GM19463 (cell line): ENCODE results near the gene GFI1B.
"Not testable (repeated sequence)": the region's sequence is repeated elsewhere in the genome, so short reads cannot be mapped to it uniquely, and the experiment has no call there.

ENCODE experiments used
- ATAC-seq: cut with Tn5 transposase; IDR thresholded peaks from one replicate; pipeline ENCODE4 v1.9.1; 2021; ENCODE audit warnings: mild to moderate bottlenecking, moderate library complexity; ENCODE audit not compliant: unreplicated experiment

GFI1B gene

DNA sequence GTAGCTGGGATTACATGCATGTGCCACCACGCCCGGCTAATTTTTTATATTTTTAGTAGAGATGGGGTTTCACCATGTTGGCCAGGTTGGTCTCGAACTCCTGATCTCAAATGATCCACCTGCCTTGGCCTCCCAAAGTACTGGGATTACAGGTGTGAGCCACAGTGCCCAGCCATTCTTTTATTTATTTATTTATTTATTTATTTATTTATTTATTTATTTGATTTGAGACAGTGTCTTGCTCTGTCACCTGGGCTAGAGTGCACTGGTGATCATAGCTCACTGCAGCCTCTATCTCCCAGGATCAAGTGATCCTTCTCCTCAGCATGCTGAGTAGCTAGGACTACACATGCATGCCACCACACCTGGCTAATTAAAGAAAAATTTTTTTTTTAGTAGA lies 10.6 kb upstream of the GFI1B start:
- ATAC-seq: not testable (repeated sequence)

DNA sequence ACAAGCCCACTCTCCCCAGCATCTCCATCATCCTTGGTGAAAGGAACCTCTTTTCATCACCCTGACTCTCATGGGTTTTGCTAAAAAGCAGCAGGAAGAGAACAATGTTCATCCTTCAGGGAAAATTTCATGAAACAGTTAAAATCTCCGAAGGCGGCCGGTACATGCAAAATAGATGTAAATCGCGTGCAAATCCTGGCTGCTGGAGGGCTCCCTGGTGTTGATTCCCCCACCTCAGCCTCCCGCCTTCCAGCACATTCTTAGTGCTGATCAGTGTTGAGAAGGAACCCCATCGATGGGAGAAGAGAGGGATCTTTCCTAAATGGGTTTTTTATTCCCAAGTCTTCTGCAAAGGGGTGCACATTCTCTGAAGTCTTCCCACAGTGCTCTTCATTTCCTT lies 8.7 kb upstream of the GFI1B start:
- ATAC-seq: no peak

DNA sequence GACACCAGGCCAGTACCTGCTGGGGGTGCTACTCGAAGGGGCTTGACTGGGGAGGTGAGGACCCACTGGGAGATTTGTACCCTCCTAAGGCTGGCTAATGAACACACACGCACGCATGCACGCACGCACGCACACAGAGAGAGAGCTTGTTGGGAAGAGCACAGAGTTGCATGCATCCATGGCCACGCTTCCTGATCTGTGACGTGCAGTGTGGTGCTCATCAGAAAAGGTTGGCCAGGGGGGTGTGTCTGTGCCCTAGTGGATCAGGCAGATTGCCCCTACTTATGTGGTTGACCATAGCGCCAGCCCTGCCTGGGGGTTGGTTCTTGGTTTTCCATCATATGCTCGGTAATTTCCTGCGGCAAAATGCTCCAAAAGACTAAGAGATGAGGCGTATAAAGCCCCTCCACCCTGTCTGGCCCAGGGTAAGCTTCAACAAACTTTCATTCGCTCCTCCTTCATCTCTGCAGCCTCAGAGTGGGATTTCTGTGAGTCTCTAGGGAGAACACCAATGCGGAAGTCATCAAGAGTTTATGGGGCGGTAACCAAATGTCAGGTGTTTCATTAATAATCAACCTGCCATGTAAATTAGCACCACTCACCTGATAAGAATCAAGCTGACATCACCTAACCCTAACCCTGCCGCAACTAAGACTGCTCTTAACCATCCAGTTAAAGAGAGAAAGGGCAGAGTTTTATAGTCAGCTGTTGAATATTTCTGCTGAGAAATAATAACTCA lies 8.0 kb upstream of the GFI1B start:
- no peak for ATAC-seq

DNA sequence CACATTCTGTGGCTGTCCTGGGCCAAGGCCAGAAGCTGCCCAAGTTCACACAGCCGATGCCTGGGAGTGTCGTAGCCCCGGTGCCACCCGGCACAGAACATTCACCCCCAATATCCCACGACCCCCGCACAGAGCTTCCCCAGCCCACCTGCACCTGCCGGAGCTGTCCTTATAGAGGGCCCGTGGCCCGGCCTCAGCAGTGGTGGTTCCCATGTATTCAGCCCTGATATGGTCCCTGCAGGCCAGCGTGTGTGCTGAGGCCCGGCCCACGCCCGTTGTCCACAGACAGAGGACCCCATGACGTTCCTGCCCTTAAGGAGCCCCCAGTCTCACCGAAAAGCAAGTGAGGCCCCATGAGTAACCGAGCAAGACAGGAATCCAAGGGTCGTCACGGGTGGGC lies 5.3 kb upstream of the GFI1B start:
- ATAC-seq: no peak

DNA sequence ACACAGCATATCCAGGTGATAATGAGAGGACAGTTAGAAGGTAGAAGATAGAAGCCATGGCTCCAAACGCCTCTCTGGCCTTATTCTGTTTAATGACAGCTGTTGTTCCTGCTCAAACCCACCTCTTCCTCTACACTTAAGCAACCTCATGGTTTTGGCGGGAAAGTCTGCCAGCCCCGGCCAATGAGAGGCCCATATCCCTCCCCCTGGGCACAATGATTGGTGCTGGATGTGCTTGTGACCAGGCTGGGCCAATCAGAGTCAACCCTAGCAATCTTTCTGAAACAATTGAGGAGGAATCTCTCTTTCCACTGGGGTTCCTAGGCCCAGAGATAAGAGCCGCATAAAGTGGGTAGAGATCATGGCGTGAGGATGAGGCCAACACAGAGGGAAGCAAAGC lies 4.8 kb upstream of the GFI1B start:
- no peak for ATAC-seq

DNA sequence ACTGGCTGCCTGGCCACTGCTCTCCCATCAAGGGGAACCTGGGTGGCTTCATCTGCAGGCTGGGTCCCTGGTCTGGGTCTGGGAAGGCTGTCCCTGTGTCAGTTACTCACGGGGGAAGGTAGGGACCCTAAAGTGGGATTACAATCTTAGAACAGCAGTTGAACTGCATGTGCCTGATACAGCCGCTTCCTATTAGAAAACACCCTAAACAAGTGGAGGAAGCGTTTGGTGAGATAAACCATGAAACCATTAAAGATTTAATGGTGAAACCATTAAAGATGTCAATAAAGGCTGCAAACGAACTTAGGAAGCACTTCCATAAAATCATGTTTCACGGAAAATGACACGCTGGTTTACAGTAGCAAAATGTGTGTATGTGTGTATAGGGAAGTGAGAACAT lies 2.5 kb upstream of the GFI1B start:
- no peak for ATAC-seq

DNA sequence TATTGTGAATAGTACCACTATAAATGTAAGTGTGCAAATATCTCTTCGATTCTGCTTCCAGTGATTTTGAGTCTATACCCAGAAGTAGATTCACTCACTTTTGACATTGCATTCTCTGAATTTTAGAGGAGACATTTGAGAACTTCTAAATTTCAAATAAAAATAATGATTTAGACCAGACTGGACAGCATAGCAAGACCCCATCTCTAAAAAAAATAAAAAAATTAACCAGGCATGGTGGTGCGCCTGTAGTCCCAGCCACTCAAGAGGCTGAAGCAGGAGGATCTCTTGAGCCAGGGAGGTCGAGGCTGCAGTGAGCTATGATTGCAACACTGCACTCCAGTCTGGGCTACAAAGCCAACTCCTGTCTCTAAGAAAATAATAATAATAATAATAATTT lies 1.9 kb upstream of the GFI1B start:
- no peak for ATAC-seq

DNA sequence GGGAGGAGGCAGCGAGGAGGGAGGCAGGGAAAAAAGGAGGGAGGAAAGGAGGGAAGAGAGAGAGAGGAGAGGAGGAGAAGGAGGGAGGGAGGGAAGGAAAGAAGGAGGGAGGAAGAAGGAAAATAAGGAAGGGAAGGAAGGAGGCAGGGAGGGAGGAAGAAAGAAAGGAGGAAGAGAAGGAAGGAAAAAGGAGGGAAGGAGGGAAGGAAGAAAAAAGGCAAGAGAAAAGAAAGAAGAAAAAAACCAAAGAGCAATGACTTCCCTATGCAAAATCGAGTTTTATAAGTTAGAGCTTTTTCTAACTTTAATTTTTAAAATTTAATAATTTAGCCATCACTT lies 413 bp upstream of the GFI1B start:
- no peak for ATAC-seq

DNA sequence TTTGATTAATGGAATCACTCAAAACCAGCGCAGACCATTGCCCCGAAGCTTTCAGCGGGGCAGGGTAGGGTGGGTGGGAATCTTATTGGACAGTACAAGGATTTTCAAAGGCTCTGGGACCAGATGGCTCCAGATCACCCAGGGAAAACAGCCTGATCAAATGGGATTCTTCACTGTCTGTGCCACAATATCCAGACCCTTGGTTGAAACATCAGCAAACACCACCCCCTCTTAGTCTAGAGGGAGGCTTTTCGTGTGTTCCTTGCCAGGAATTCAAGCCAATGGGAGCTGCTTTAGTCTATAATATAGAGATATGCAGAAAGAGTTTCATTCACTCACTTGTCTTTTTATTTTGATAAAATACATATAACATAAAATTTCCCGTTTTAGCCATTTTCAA lies 1.7 kb downstream of the GFI1B start:
- no peak for ATAC-seq

DNA sequence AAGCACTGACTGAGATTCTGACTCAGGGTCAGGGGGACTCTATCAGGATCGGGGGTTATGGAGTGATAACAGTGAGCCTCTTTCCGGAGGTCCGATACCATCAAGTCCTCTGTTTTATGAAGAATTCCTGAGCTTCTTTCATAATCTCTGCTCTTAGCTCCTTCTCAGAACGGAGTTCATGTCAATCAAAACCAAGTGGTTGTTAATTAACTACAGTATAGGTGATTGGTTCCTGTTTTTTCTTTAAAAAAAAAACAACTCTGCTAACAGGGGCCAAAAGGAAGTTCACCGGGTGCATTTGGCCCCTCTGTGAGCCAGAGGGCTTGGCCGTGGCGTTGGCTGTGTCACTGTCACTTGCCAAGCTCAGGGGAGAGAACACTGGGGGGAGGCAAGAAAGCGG lies 4.0 kb downstream of the GFI1B start:
- ATAC-seq: no peak

DNA sequence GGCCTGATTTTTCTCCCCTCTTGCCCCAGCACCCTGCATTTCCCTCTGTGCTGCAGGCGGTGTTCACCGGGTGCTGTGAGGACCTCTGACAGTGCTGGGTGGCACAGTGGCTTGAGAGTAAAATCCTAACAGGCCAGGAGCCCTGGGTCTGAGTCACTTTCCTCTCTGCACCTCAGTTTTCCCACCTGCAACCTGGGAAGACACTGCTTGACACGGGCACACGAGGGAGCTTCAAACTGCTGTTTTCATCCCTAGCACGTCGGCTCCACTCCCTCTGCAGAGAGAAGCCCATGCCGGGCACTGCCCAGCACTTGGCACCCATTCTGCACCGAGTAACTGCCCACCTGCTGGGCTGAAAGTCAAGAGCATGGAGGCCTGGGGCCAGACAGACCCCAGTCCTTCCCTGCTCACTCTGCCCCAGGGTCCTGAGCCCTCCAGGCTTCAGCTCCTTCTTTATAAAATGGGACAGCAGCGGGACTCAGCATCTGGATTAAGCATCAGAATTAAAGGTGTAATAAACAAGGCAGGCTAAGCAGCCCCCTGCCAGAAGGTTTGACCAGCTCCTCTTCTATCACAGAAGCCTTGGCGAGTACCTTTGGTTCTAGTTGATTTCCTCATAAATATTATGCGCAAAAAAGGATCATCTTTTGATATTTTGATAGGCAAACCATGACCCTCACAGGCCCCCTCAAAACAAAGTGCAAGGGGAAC lies 5.2 kb downstream of the GFI1B start:
- ATAC-seq: no peak

DNA sequence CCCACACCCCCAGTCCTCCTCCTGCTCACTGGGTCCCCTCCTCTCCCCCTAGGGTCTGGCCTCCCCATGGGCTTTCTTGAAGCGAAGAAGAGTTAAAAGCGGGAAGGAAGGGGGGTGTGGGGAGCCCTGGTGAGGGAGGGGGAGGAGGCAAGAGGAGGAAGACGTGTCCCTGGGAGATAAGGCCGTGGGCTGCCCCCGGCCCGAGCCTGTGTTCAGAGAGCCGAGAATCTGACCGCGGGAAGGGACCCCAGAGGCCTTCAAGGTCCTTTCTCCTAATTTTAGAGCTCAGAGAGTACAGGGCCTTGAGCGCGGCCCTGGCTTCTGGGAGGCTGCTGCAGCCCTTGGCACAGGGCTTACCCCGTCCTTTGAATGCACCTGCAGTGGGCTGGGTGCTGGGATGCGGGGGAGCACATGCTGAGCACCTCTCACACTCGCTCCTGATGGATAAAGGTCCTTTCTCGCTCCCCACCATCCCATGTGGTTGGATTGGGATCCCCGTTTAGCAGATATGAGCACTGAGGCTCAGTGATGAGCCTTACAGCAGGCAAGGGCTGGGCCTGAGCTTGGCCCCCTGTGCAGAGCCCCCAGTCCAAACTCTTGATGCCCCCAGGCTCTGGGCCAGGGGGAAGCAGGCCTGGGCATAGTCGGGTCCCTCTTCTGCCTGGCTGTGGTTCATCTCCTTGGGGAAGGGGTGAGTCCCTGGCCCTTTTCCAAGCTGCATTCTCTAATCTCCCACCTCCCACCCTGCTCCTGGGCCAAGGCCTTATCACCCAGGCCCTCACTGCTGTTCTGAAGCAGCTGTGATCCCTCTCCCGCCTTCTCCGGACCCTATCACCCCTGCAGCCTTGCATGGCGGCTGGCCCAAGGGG lies 5.9 kb downstream of the GFI1B start:
- ATAC-seq: no peak

DNA sequence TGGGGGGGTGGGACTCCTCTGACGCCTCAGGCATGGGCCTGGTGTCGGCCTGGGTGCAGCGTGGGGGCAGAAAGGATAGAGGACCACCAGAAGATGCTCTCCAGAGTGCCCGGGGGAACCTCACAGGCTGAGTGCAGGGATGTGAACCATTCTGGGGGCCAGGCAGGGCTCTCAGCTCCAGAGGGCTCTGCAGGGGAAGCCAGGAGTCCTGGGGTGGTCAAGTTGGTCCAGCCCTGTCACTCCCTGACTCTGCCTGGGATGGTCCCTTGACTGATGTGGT lies 6.5 kb downstream of the GFI1B start:
- no peak for ATAC-seq

DNA sequence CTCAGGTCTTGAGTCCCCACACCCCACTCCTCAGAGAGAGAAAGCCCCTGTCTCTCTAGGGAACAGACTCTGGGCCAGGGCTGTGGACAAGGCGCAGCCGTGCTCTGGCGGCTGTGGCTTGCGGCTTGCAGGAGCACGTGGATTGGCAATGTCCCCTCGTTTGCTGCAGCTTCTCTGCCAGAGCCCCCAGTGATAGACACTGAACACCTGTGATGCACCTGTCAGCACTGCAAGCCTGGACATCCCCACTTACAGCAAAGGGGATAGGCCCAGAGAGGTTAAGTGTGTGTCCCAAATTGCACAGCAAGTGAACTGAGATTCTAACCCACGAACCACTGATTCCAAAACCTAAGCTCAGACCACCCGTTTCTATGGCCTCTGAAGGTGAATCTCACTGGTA lies 7.0 kb downstream of the GFI1B start:
- no peak for ATAC-seq

DNA sequence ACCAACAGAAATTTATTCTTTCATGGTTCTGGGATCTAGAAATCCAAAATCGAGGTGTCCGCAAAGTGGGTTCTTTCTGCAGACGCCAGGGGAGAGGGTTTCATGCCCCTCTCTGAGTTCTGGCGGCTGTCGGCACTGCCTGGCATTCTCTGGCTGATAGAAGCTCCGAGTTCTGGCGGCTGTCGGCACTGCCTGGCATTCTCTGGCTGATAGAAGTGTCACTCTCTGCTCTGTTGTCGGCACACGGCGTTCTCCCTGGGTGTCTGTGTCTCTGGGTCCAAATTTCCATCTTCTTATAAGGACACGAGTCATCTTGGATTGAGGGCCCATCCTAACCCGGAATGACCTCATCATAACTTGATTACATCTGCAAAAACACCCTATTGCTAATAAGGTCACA lies 7.6 kb downstream of the GFI1B start:
- no peak for ATAC-seq

DNA sequence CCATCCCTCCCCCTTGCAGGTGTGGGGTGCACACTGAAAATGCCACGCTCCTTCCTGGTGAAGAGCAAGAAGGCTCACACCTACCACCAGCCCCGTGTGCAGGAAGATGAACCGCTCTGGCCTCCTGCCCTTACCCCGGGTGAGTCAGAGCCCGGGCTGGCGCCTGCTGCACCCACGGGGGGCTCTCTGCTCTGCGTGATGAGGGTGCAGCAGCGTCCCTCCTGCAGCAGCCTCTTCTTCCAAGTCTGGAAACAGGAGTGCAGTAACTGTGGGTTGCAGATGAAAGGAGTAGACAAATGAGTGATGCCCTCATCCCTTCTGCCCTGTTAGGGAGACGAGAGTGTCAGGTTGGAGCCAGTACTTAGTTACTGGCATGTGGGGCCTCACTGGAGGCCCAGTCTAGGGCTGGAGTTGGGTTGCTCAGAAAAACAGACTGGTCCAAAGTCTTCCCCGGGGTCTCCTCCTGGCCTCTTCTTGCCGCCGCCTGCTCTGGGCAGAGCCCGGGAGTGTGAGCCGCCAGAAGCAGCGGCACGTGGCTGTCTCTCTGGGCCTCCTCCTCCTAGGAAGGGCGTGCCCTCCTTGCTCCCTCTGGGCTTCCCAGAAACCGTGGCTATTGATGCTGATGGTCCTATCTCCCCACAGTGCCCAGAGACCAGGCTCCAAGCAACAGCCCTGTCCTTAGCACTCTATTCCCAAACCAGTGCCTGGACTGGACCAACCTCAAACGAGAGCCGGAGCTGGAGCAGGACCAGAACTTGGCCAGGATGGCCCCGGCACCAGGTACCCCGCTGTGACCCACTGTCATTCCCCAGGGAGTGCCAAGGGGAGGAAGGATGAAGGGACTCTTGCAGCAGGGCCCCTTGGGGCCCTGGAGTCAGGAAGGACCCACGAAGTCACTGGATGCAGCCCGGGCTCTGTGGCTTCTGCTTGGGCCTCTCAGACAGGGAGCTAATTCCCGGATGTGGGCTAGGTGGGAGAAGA lies 8.4 kb downstream of the GFI1B start:
- ATAC-seq: no peak

DNA sequence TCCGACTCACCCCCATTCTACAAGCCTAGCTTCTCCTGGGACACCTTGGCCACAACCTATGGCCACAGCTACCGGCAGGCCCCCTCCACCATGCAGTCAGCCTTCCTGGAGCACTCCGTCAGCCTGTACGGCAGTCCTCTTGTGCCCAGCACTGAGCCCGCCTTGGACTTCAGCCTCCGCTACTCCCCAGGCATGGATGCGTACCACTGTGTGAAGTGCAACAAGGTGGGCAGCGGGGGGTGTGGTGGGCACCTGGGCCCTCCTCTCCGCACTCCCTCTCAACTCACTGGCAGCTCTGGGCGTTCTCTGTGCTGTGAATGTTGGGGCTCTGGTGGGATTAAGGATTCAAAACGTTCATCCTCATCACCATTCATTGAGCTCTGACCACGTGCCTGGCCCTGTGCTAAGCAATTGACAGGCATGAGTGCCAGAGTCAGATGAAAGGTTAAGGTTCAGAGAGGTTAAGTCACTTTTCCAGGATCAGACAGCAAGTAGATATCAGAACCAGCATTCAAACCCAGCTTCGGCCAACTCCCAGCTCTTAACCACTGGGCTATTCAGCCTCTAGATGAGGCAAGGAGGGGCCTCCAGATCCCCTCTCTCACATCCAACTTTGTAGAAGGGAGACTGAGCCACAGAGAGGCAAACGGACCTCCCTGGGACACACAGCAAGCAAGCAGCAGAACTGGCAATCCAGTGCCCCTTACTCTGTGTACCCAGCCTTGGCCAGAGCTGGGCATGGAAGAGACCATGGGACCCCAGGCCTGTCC lies 9.9 kb downstream of the GFI1B start:
- no peak for ATAC-seq

DNA sequence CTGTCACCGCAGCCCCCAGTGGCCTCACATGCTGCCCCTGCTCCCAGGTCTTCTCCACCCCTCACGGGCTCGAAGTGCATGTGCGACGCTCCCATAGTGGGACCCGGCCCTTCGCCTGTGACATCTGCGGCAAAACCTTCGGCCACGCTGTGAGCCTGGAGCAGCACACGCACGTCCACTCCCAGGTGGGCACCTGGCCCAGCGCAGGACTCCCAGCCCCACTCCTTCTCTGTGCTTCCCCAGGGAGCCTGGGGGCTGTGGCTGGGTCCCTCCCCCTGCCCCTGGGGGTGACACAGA lies 10.5 kb downstream of the GFI1B start:
- no peak for ATAC-seq

DNA sequence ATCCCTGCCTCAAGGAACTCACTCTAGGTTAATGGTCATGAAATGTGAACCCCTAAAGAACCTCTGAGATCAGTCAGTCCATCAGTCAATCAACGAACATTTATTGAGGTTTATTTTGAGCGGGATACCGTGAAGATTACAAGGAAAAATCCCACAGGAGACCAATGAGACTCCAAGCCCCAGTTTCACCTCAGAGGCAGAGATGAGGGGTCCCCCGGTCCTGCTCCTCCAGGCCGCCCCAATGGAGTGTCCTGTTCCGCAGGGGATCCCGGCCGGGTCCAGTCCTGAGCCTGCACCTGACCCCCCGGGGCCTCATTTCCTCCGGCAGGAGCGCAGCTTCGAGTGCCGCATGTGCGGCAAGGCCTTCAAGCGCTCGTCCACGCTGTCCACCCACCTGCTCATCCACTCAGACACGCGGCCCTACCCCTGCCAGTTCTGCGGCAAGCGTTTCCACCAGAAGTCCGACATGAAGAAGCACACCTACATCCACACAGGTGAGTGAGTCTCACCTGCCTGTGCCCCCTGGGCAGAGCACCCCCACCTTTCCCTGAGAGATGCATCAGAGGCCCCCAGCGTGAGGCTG lies 11.0 kb downstream of the GFI1B start:
- ATAC-seq: no peak

DNA sequence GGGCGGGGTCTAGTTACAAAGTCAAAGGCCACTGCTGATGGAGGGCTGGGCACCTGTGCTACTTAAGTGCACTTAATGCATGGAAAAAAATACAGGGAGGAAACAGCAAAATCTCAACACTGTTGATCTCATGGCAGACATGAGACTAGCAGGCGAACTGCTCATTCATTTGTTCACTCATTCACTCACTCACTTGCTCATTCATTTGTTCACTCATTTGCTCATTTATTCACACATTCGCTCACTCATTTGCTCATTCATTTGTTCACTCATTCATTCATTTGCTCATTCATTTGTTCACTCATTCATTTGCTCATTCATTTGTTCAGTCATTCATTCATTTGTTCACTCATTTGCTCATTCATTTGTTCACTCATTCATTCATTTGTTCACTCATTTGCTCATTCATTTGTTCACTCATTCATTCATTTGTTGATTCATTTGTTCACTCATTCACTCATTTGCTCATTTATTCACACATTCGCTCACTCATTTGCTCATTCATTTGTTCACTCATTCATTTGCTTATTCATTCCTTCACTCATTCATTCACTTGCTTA lies 11.6 kb downstream of the GFI1B start:
- ATAC-seq: not testable (repeated sequence)
